ENCODE results near the gene MFSD6.

- TF ChIP-seq POLR2A (IDR thresholded peaks at IDR 0.05) (no peak), CTCF (IDR thresholded peaks at IDR 0.05) (no peak)
These were observed 52.3 kb downstream of the MFSD6 start for GRCh38 chr2:190460487-190460886.

All from Peyer's patch (tissue), 4 donors.